Urinary bladder (tissue), 4 donors: Measurements from ENCODE around the gene FERMT3. TPM values are rescaled to one million over a fixed set of nuclear protein-coding genes. Genes with fewer than 3 reads are reported as not detected.
"Not testable (repeated sequence)": the region's sequence is repeated elsewhere in the genome, so short reads cannot be mapped to it uniquely, and the experiment has no call there.

Source experiments
- DNase-seq: peaks from one replicate; pipeline ENCODE4 v3.0.0-alpha.2; 2015; ENCODE audit errors: extremely low spot score
- H3K27ac ChIP-seq: one replicate; pipeline ENCODE4 v1.5.1; 2013; ENCODE audit warnings: low read depth, mild to moderate bottlenecking, moderate library complexity
- H3K36me3 ChIP-seq: one replicate; pipeline ENCODE4 v1.6.1; 2013; ENCODE audit warnings: mild to moderate bottlenecking, moderate library complexity; ENCODE audit not compliant: insufficient read depth
- H3K4me1 ChIP-seq: one replicate; pipeline ENCODE4 v1.6.1; 2013; ENCODE audit warnings: mild to moderate bottlenecking, moderate library complexity; ENCODE audit not compliant: insufficient read depth
- H3K4me3 ChIP-seq: one replicate; pipeline ENCODE4 v1.5.1; 2013; ENCODE audit warnings: low read depth, low read length
- WGBS: extraction: QIAGEN DNeasy Blood & Tissue Kit; methylation state at CpG from one replicate; pipeline ENCODE4 v1.1.7; 2013; 5-methylcytosine and 5-hydroxymethylcytosine counted together
- polyA plus RNA-seq: library from polyadenylated mRNA; stranded (reverse); fragments of 200-250 nt; gene quantifications from one replicate; pipeline ENCODE4 v1.2.3, GENCODE V29; 2013
- total RNA-seq: library from RNA; depleted of rRNA; stranded (reverse); fragments of >200 nt; gene quantifications from one replicate; pipeline ENCODE4 v1.2.3, GENCODE V29; 2014
- donor health status: healthy with polysubstance abuse.
- donor health status: healthy.

The FERMT3 gene
- total RNA-seq = 7.8 TPM
- polyA plus RNA-seq = 16.8 TPM

DNA sequence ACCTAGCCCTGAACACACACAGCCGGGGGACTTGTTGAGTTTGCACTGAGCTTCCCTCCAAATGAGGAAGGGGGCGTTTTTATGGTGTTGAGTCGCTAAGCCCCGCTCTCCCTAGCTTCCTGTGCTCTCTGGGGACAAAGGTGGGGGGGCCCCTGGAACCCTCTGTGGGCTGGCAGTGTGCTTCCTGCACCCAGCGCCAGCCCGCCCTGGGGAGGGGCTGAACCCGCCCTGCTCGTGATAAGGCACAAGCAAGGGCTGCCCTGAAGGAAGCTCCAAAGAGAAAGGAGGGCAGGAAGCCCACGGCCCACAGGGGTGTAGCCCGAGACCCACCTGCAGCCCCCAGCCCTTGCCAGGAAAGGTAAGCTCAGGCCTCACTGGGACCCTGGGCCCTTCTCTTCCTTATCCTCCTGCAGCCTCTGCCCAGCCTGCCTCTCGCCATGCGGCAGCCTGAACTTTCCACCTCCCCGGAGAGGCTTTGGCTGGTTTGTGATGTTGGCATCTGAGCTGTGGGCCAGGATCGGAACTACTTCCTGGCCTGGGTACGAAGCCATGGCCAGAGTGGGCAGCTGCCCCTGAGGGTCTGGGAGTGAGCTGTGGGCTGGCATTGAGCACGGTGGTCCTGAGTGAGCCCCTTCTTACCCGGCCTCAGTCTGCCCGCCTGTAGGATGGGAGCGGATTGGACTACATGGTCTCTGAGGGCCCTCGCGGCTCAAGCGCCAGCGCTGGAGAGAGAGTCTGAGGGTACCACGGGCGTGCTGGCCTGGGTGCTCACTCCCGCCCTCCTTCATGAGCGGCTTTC lies at the start of gene FERMT3:
Gene FERMT3, plus strand, starts transcription at position 265 of the 799 bp plus-strand sequence. CDS start 644 bp downstream, outside the sequence.
- WGBS = 77% methylated on average over 27 of the region's 27 CpGs
- H3K27ac ChIP-seq = peak within 1 kb of the TSS; percentile 54
- no peaks in the 10 kb centered on the region for H3K36me3 ChIP-seq
- DNase-seq = no peak
- H3K4me1 ChIP-seq = no peaks in the 10 kb centered on the region
- H3K4me3 ChIP-seq = peak within 1 kb of the TSS; percentile 21

DNA sequence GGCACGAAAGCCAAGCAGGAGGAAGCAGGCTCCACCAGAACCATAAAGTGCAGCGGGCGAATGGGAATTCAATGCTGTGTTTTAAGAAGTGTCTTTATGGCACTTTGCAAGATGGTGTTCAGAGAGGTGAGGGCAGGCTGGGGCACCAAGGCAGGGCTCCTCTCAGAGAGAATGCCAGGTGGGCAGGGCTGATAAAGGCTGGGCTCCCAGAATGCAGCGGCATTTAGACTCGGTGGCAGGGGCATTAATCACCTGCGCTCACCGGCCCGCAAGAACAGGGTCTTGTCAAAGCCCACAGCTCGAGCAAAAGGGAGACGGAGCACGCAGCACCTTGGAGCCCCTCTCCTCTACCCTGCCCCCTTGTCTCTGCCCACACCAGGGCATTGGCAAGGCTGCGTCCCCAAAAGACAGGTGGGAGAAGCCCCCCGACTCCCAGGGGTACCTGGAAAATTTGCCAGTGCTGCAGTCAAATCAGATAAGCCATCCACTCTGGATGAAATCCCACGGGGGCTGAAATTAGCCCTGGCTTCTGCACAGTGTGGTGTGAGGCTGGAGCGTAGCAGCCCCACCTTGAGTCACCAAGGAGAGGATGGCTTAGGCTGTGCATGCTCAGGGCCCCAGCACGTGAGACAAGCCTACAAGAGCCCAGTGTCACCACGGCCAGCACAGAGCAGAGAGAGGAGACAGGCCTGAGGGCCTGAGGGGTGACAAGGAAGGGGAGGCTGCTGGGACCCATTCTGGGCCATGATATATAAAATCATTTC lies 48.7 kb upstream of the FERMT3 start:
- Histone ChIP-seq H3K27ac (no peak overlapping the region), H3K4me3 (no peak overlapping the region), H3K36me3 (no peaks in the 10 kb centered on the region), H3K4me1 (no peaks in the 10 kb centered on the region)
- DNase-seq = no peak
- 90% methylated on average over 17 of the region's 17 CpGs for WGBS

DNA sequence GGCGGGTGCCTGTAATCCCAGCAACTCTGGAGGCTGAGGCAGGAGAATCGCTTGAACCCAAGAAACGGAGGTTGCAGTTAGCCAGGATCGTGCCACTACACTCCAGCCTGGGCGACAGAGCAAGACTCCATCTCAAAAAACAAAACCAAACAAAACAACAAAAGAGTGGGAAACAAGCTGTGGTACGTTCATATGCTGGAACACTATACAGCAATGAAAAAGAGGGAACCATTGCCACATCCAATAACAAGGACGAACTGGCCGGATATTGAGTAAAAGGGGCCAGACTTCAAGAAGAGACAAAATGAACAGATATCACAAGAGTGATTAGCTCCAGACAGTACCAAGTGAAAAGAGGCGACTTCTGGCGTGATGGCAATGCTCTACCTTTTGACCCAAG lies 45.5 kb upstream of the FERMT3 start:
- Histone ChIP-seq H3K4me1 (no peaks in the 10 kb centered on the region), H3K27ac (no peak overlapping the region), H3K4me3 (no peak overlapping the region), H3K36me3 (no peaks in the 10 kb centered on the region)
- WGBS = 98% methylated on average over 10 of the region's 10 CpGs
- no peak for DNase-seq

GRCh38 chr11:64162769-64163168 lies 43.8 kb upstream of the FERMT3 start:
- 93% methylated on average over 16 of the region's 16 CpGs for WGBS
- H3K36me3 ChIP-seq, H3K4me3 ChIP-seq, DNase-seq, H3K4me1 ChIP-seq, H3K27ac ChIP-seq: not testable (repeated sequence)

DNA sequence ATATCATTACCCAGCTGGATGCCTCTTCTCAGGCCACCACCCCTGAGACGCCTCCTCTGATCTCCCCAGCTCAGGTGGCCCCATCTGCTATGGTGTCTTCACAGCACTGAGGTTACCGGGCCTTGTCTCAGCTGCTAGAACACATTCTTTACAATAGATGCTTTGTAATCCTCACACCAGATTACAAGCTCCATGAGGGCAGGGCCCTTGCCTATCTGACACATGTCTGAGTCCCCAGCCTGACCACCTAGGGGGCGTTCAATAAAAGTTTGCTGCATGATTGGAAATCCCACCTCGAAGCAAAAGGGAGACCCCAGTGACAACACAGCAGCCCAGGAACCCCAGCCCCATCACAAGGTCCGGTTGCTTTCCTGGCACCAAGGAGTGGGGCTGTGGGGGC lies 42.6 kb upstream of the FERMT3 start:
- Histone ChIP-seq H3K36me3 (no peaks in the 10 kb centered on the region), H3K4me1 (no peaks in the 10 kb centered on the region), H3K27ac (no peak overlapping the region), H3K4me3 (no peak overlapping the region)
- WGBS = 93% methylated on average over 5 of the region's 5 CpGs
- DNase-seq = no peak

GRCh38 chr11:64164392-64165312 lies 41.9 kb upstream of the FERMT3 start:
- no peaks in the 10 kb centered on the region for H3K4me1 ChIP-seq
- no peak for DNase-seq
- 65% methylated on average over 20 of the region's 20 CpGs for WGBS
- peak overlapping the region; percentile 93 for H3K4me3 ChIP-seq
- H3K27ac ChIP-seq = no peak overlapping the region
- no peaks in the 10 kb centered on the region for H3K36me3 ChIP-seq

DNA sequence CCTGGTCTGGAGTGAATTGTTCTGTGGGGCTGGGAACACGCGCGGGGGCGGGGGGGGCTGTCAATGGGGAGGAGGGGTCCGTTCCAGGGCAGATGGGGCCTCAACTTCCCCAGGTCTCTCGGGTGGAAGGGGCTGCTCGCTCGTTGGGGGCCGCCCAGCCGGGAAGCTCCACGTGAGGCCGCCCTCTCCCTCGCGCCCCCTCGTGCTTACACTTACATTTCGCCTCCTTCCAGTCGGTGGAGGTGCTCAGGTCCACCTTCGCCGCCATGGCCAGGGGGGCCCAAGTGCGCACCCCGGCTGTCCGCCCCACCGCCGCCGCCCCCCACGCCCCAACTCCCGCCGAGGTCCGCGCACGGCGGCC lies 41.1 kb upstream of the FERMT3 start:
- H3K36me3 ChIP-seq = no peaks in the 10 kb centered on the region
- H3K27ac ChIP-seq = no peak overlapping the region
- 1% methylated on average over 32 of the region's 32 CpGs for WGBS

DNA sequence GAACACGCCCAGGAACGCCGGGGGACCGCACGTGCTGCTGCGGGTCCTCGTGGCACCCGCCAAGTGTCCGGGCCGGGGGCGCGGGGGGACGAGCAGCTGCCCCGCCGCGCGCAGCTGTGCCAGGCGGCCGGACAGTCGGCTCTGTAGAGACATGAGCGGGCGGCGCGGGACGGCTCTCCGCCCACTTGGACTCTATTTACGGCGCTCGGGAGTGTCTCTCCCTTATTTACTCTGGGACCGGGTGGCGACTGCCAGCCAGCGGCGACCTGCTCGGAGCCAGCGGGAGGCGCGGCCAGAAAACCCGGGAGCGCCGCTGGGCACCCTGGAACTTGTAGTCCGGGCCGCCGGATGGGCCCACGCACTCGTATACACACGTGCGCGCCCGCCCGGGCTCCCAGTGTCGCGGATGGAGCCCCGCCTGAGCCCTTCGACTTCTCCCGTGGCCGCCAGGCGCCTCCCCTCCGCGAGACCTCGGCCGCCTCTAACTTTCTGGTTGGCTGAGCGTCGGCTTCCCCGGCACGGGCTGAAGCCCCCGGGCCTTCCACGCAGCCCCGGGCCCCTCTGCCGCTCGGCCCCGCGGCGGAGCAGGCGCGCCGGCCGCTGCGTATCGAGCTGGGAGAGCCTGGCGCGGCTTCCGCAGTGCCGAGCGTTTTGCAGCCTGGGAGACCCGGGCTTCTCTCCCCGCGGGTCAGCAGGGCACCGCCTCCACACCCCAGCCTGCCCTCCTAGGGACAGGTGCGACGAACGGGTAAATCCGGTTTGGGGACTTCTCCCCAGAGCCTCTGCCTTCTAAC lies 40.5 kb upstream of the FERMT3 start, which contains the start of gene MACROD1:
Gene MACROD1, minus strand, starts transcription at position 272 of the 794 bp plus-strand sequence. Its CDS starts 119 bp downstream, at position 153.
- H3K27ac ChIP-seq = peak within 1 kb of the TSS; percentile 88
- peak within 1 kb of the TSS; percentile 93 for H3K4me3 ChIP-seq
- under 1% methylated on average over 92 of the region's 92 CpGs for WGBS

More for the DNA sequence above, 41.1 kb upstream of the FERMT3 start:
- H3K4me1 ChIP-seq = no peaks in the 10 kb centered on the region
- H3K4me3 ChIP-seq = peak overlapping the region; percentile 93
- DNase-seq = no peak

GRCh38 chr11:64170419-64170818 lies 36.1 kb upstream of the FERMT3 start:
- Histone ChIP-seq H3K4me1 (no peaks in the 10 kb centered on the region), H3K36me3 (no peaks in the 10 kb centered on the region), H3K27ac (no peak overlapping the region), H3K4me3 (no peak overlapping the region)
- WGBS = 89% methylated on average over 4 of the region's 4 CpGs
- no peak for DNase-seq

More for the DNA sequence above, 40.5 kb upstream of the FERMT3 start, which contains the start of gene MACROD1:
- Histone ChIP-seq H3K4me1 (no peaks in the 10 kb centered on the region), H3K36me3 (no peaks in the 10 kb centered on the region)
- no peak for DNase-seq

DNA sequence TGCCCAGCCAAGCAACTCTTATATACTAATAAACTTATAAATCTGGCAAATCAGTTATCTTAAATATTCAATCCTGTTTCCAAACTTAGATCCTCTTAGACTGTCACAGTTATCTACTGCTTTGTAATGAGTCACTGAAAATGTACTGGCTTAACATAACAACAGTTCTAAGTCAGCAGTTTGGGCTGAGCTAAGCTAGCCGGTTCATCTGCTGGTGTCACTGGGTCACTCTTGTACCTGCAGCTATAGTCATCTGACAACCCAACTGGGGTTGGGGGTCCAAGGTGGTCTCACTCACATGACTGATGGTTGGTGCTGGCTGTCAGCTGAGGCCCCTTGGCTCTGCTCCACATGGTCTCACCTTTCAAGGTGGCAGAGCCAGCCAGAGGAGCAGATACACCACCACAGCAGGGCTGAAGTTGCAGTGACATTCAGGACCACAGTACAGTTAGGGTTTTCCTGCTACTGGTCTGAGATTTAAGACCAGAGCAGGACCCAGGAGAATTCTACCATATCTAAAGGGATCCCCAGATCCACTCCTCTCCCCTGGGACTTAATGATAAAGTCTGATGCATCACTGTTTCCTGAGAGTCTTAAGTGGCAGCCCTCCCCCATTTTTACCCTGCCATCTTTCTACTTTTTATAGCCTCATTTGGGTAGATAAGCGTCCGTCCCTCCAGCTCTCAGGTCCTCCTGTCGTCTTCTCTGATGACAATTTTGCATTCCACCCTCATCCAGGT lies 32.7 kb upstream of the FERMT3 start:
- no peaks in the 10 kb centered on the region for H3K36me3 ChIP-seq
- no peak for DNase-seq
- H3K4me1 ChIP-seq = no peaks in the 10 kb centered on the region
- WGBS = 73% methylated on average over 4 of the region's 4 CpGs
- H3K27ac ChIP-seq = no peak overlapping the region
- no peak overlapping the region for H3K4me3 ChIP-seq

DNA sequence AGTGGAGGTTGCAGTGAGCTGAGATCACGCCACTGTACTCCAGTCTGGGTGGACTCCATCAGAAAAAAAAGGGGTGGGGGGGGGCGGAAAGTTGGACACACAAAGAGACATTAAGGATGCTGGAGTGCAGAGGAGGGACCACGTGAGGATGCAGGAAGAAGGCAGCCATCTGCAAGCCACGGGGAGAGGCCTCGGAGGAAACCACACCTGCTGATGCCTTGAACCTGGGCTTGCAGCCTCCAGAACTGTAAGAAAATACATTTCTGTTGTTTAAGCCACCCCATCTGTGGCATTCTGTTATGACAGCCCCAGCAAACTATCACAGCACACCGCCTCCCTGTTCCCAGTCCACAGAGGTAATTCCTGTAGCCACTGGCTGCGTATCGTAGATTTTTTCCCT lies 29.8 kb upstream of the FERMT3 start:
- H3K4me3 ChIP-seq = no peak overlapping the region
- 85% methylated on average over 8 of the region's 8 CpGs for WGBS
- no peaks in the 10 kb centered on the region for H3K4me1 ChIP-seq
- no peak for DNase-seq
- no peaks in the 10 kb centered on the region for H3K36me3 ChIP-seq
- no peak overlapping the region for H3K27ac ChIP-seq

- DNase-seq = no peak
- Histone ChIP-seq H3K36me3 (no peaks in the 10 kb centered on the region), H3K4me3 (no peak overlapping the region), H3K4me1 (no peaks in the 10 kb centered on the region), H3K27ac (no peak overlapping the region)
- WGBS = 98% methylated on average over 1 of the region's 1 CpG
Observed at GRCh38 chr11:64178203-64178602, 28.3 kb upstream of the FERMT3 start.
